HepG2 (cell line): ENCODE data around the gene PRR14. TPM values are rescaled to one million over a fixed set of nuclear protein-coding genes. Genes with fewer than 3 reads are reported as not detected.

ENCODE experiments used
- CBFB ChIP-seq: sonication (generic); formaldehyde crosslinking; IDR thresholded peaks from 2 replicates; pipeline ENCODE4 v1.4.0; 2020; ENCODE audit warnings: missing genetic modification reagents
- GLI4 ChIP-seq: sonication (generic); formaldehyde crosslinking; IDR thresholded peaks from 2 replicates; pipeline ENCODE4 v1.5.1; 2020; ENCODE audit warnings: missing genetic modification reagents, mild to moderate bottlenecking, moderate library complexity, borderline replicate concordance
- HDAC2 ChIP-seq: sonication (generic); formaldehyde crosslinking; IDR thresholded peaks from 2 replicates; pipeline ENCODE4 v1.4.0; 2020; ENCODE audit warnings: missing genetic modification reagents
- MAZ ChIP-seq, 2 experiments: sonication (generic) in 1 of 2; formaldehyde crosslinking in 1 of 2; IDR thresholded peaks; 2 replicates each; pipeline versions ENCODE4 v1.5.0 to v1.6.1; 2012 to 2020; ENCODE audit warnings: low read depth in 2 of 2, mild to moderate bottlenecking in 2 of 2, borderline replicate concordance in 1 of 2, improper control_type of control experiment in 1 of 2, low read length in 1 of 2, missing genetic modification reagents in 1 of 2, moderate library complexity in 1 of 2
- MIER2 ChIP-seq: IDR thresholded peaks from 2 replicates; pipeline ENCODE4 v1.6.1; 2016; ENCODE audit warnings: missing biosample characterization, missing genetic modification reagents
- NBN ChIP-seq: fragments of 450-650 bp; conservative IDR thresholded peaks from 2 replicates; pipeline ENCODE4 v1.6.1; 2017
- NFKB2 ChIP-seq: sonication (generic); formaldehyde crosslinking; IDR thresholded peaks from 2 replicates; pipeline ENCODE4 v1.4.0; 2020; ENCODE audit warnings: missing genetic modification reagents, borderline replicate concordance
- RARA ChIP-seq: IDR thresholded peaks from 2 replicates; pipeline ENCODE4 v1.6.1; 2016; ENCODE audit warnings: missing genetic modification reagents, missing compliant biosample characterization
- SNAPC2 ChIP-seq: sonication (generic); formaldehyde crosslinking; IDR thresholded peaks from 2 replicates; pipeline ENCODE4 v1.8.1; 2022; ENCODE audit warnings: mild to moderate bottlenecking, missing genetic modification reagents
- SNRNP70 ChIP-seq: fragments of 200-400 bp; formaldehyde crosslinking; IDR thresholded peaks from 2 replicates; pipeline ENCODE4 v1.6.1; 2017; ENCODE audit warnings: mild to moderate bottlenecking, low read depth, low read length, moderate library complexity
- SSRP1 ChIP-seq: IDR thresholded peaks from 2 replicates; pipeline ENCODE4 v1.6.1; 2016; ENCODE audit warnings: control low read depth
- TMF1 ChIP-seq: sonication (generic); formaldehyde crosslinking; IDR thresholded peaks from 2 replicates; pipeline ENCODE4 v1.8.1; 2022; ENCODE audit warnings: low read depth, missing genetic modification reagents
- ZMYM3 ChIP-seq: sonication (generic); formaldehyde crosslinking; IDR thresholded peaks from 2 replicates; pipeline ENCODE4 v1.5.1; 2020; ENCODE audit warnings: mild to moderate bottlenecking, missing genetic modification reagents
- ZNF251 ChIP-seq: sonication (generic); formaldehyde crosslinking; IDR thresholded peaks from 2 replicates; pipeline ENCODE4 v1.9.0; 2021; ENCODE audit warnings: mild to moderate bottlenecking, missing genetic modification reagents
- ZNF431 ChIP-seq: sonication (generic); formaldehyde crosslinking; IDR thresholded peaks from 2 replicates; pipeline ENCODE4 v1.9.0; 2022; ENCODE audit warnings: missing genetic modification reagents, low read depth, mild to moderate bottlenecking, borderline replicate concordance
- ZNF496 ChIP-seq: sonication (generic); formaldehyde crosslinking; IDR thresholded peaks from 2 replicates; pipeline ENCODE4 v1.8.1; 2023; ENCODE audit warnings: mild to moderate bottlenecking, moderate library complexity, missing genetic modification reagents; ENCODE audit not compliant: insufficient replicate concordance
- ZNF629 ChIP-seq: sonication (generic); formaldehyde crosslinking; conservative IDR thresholded peaks from 2 replicates; pipeline ENCODE4 v1.5.0; 2020; ENCODE audit warnings: missing genetic modification reagents
- ZNF841 ChIP-seq: sonication (generic); formaldehyde crosslinking; IDR thresholded peaks from 2 replicates; pipeline ENCODE4 v1.8.1; 2023; ENCODE audit warnings: missing genetic modification reagents, borderline replicate concordance
- polyA plus RNA-seq, 8 experiments: library from polyadenylated mRNA; depleted of rRNA in 3 of 8; stranded (reverse) in 7 of 8; unstranded in 1 of 8; fragments of >200 nt; fragmentation: Illumina TruSeq in 4 of 8; extraction: Trizol in 4 of 8; gene quantifications; 2 replicates each; pipeline versions ENCODE4 v1.2.1 to v1.2.3, GENCODE V29; 2011 to 2016; ENCODE audit warnings: low read depth in 4 of 8, missing spikeins in 1 of 8, mixed read lengths in 1 of 8; ENCODE audit not compliant: insufficient read depth in 1 of 8
- total RNA-seq, 5 experiments: library from RNA; depleted of rRNA; stranded (reverse); fragments of >200 nt; fragmentation: Illumina TruSeq; extraction: Trizol; gene quantifications; 2 replicates each; pipeline ENCODE4 v1.2.3, GENCODE V29; 2016; ENCODE audit warnings: low read depth in 1 of 5
- TF ChIP-seq, protein P1 (sequence below): sonication (generic); formaldehyde crosslinking; IDR thresholded peaks from 2 replicates; pipeline ENCODE4 v1.4.0; 2020; ENCODE audit warnings: missing genetic modification reagents
- TF ChIP-seq, protein P2 (sequence below): fragments of 450-650 bp; IDR thresholded peaks from 2 replicates; pipeline ENCODE4 v1.6.1; 2017; ENCODE audit warnings: mild to moderate bottlenecking

The PRR14 gene
- total and polyA plus RNA-seq, 2 of the 13 experiments (the other 11 are each of a cell fraction or from before 2014, with no cell fraction given) = 8.4 to 11.0 TPM

DNA sequence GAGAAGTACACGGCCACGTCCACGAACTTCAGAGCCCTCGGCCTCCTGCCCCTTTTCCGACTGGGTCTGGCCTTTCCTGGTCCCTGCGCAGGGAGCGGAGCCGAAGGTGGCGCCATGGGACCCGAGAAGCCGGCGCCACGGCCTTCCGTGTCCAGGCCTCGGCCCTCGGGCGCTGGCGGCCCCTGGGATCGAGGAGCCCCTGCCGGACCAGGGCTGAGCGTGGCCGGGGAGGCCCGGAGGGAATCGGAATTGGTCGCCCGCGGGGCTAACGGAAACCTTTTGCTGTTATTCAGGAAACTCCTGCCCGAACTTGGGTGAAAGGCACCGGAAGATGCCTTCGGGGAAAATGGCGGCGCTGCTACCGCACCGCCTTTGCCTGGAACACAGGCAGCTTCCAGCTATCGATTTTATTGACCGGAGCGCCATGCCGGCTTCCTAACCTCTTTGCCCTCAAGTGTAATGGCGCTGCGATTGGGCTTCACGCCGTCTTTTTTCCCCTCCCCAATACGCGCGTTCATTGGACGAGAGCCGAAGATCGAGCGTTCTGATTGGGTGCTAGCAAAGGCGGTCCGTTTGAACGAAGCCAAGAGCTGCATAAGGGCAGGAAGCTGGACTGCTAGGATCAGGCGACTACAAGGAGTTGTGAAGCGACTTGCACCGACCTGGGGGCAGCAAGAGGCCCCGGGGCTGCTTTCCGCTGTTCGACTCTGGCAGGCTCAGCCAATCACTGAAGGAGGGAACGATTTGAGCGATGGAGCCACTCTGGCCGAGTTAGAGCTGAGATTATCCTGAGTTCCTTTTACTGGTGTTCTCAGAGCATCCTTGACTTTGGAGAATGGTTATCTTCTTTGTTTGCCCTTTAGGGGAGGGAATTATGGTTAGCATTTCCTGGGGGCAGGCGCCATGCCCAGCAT is 40.6 kb upstream of the PRR14 start, which contains the start of gene ZNF689 (continued):
- TF ChIP-seq MAZ (IDR thresholded peaks at IDR 0.05; ENCODE audit: borderline replicate concordance, low read depth, low read length) (no peak), MAZ (CRISPR knock-in tag; IDR thresholded peaks at IDR 0.05; ENCODE audit: low read depth) (peak; percentile 40; the same call in 1 of the 2 replicates), MIER2 (CRISPR knock-in tag) (0 out of 2 replicates have a peak, but pooled peaks have one; percentile 43), ZNF496 (CRISPR knock-in tag) (no peak), HDAC2 (CRISPR knock-in tag) (peak; percentile 82), RARA (peak; percentile 68), NBN (no peak), TMF1 (CRISPR knock-in tag) (peak; percentile 48; the same call in 1 of the 2 replicates), SNRNP70 (no peak), GLI4 (CRISPR knock-in tag) (peak; percentile 99), SSRP1 (CRISPR knock-in tag) (no peak; the same call in 1 of the 2 replicates), CBFB (no peak; the same call in 1 of the 2 replicates), SNAPC2 (no peak; the same call in 1 of the 2 replicates), NFKB2 (peak; percentile 92; the same call in 1 of the 2 replicates), ZNF841 (CRISPR knock-in tag) (no peak), ZNF431 (CRISPR knock-in tag) (peak; percentile 69; the same call in 1 of the 2 replicates), ZNF251 (CRISPR knock-in tag) (no peak), ZMYM3 (CRISPR knock-in tag) (peak; percentile 57; the same call in 1 of the 2 replicates), ZNF629 (CRISPR knock-in tag) (peak; percentile 31)
- TF ChIP-seq, protein P1, sequence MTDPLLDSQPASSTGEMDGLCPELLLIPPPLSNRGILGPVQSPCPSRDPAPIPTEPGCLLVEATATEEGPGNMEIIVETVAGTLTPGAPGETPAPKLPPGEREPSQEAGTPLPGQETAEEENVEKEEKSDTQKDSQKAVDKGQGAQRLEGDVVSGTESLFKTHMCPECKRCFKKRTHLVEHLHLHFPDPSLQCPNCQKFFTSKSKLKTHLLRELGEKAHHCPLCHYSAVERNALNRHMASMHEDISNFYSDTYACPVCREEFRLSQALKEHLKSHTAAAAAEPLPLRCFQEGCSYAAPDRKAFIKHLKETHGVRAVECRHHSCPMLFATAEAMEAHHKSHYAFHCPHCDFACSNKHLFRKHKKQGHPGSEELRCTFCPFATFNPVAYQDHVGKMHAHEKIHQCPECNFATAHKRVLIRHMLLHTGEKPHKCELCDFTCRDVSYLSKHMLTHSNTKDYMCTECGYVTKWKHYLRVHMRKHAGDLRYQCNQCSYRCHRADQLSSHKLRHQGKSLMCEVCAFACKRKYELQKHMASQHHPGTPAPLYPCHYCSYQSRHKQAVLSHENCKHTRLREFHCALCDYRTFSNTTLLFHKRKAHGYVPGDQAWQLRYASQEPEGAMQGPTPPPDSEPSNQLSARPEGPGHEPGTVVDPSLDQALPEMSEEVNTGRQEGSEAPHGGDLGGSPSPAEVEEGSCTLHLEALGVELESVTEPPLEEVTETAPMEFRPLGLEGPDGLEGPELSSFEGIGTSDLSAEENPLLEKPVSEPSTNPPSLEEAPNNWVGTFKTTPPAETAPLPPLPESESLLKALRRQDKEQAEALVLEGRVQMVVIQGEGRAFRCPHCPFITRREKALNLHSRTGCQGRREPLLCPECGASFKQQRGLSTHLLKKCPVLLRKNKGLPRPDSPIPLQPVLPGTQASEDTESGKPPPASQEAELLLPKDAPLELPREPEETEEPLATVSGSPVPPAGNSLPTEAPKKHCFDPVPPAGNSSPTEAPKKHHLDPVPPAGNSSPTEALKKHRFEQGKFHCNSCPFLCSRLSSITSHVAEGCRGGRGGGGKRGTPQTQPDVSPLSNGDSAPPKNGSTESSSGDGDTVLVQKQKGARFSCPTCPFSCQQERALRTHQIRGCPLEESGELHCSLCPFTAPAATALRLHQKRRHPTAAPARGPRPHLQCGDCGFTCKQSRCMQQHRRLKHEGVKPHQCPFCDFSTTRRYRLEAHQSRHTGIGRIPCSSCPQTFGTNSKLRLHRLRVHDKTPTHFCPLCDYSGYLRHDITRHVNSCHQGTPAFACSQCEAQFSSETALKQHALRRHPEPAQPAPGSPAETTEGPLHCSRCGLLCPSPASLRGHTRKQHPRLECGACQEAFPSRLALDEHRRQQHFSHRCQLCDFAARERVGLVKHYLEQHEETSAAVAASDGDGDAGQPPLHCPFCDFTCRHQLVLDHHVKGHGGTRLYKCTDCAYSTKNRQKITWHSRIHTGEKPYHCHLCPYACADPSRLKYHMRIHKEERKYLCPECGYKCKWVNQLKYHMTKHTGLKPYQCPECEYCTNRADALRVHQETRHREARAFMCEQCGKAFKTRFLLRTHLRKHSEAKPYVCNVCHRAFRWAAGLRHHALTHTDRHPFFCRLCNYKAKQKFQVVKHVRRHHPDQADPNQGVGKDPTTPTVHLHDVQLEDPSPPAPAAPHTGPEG (CRISPR knock-in tag) = peak; percentile 88
- TF ChIP-seq, protein P2, sequence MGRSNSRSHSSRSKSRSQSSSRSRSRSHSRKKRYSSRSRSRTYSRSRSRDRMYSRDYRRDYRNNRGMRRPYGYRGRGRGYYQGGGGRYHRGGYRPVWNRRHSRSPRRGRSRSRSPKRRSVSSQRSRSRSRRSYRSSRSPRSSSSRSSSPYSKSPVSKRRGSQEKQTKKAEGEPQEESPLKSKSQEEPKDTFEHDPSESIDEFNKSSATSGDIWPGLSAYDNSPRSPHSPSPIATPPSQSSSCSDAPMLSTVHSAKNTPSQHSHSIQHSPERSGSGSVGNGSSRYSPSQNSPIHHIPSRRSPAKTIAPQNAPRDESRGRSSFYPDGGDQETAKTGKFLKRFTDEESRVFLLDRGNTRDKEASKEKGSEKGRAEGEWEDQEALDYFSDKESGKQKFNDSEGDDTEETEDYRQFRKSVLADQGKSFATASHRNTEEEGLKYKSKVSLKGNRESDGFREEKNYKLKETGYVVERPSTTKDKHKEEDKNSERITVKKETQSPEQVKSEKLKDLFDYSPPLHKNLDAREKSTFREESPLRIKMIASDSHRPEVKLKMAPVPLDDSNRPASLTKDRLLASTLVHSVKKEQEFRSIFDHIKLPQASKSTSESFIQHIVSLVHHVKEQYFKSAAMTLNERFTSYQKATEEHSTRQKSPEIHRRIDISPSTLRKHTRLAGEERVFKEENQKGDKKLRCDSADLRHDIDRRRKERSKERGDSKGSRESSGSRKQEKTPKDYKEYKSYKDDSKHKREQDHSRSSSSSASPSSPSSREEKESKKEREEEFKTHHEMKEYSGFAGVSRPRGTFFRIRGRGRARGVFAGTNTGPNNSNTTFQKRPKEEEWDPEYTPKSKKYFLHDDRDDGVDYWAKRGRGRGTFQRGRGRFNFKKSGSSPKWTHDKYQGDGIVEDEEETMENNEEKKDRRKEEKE = no peak
